HUDEP-2 (cell line): ENCODE results near the gene RGMA.

Experiments
- DNase-seq, 76 experiments: peaks; one replicate each; lab custom pipeline; 2025; ENCODE audit not compliant: unreplicated experiment in 76 of 76; lab: John Stamatoyannopoulos, UW

RGMA gene

DNA sequence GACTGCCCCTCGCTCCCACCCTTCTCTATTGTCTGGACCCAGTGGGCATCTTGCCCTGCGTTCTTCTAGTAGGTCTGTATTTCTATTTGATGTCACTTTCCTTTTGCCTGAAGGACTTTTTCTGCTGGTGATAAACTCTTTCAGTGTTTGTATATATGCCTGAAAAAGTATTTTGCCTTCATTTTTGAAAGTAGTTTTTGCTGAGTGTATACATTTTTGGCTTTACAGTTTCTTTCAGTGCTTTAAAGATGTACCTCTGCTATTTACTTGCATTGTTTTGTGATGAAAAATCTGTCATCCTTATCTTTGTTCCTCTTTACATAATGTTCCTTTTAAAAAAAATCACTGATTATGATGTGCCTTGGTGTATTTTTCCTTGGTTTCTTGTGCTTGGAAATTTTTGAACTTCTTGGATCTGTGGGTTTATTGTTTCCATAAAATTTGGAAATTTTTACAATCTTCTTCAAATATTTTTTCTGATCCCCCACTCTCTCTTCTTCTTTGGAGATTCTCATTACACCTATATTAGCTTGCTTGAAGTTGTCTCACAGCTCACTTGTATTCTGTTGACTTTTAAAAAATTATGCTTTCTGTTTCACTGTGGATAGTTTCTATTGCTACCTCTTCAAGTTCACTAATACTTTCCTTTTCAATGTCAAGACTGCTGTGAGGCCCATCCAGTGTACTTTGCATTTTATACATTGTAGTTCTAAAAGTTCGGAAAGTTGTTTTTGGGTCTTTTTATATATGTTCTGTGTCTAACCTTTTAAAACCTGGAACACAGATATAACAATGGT, 67.8 kb downstream of the RGMA start:
- no peak for DNase-seq

GRCh38 chr15:93019971-93020370, 69.0 kb downstream of the RGMA start:
- DNase-seq: no peak

GRCh38 chr15:93019090-93019489, 69.9 kb downstream of the RGMA start:
- DNase-seq: no peak

DNA sequence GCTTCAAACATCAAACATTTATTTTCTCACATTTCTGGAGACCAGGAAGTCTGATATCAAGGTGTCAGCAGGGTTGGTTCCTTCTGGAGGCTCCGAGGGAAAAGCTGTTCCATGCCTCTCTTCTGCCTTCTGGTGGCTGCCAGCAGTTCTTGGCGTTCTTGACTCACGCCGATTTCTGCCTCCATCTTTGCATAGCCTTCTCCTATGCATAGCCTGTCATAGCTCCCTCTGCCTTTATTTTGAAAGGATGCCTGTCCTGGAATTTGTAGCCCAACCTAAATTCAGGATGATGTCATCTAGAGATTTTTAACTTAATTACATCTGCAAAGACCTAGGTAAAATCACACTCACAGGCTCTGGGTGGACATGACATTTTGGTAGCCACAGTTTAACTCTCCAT, 70.4 kb downstream of the RGMA start:
- DNase-seq: no peak

DNA sequence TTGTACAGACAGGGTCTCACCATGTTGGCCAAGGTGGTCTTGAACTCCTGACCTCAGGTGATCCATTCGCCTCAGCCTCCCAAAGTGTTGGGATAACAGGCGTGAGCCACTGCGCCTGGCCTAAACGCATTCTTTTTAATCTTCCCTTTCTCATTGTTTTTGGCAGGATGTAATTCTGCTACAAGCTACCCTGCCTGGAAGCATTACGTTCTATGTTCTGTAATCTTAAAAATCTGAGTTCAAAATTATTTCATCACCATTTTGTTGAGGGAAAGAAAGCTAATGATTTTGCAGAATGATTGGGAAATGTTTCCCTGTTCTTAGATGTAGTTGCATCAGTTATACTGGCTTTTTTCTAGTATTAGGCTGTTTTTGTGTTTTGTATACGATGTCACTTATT, 71.5 kb downstream of the RGMA start:
- DNase-seq: no peak

- DNase-seq: peak in 2 of 76 experiments; percentile 7 to 32
Measured at GRCh38 chr15:93012786-93013185, 76.2 kb downstream of the RGMA start.

DNA sequence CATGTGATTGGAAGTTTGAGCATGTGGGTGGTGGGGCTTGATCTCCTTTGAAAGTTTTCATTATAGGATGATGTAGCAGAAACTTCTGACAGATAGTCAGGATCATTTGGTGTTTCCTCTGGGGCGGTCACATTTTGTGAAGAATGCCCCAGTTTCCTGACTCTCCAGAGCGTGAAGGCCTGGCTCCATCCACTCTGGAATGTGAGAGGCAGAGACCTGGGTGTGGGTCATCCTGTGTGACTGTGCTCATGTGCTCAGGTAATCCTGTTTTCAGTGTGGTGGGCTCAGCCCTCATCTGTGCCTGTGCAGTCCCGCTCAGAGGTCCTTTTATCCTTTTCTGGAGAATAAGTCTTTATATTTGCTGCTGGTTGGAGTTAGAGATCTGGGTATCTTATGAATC, 81.0 kb downstream of the RGMA start:
- no peak for DNase-seq

- no peak for DNase-seq
Measured at GRCh38 chr15:93005133-93005532, 83.9 kb downstream of the RGMA start.

DNA sequence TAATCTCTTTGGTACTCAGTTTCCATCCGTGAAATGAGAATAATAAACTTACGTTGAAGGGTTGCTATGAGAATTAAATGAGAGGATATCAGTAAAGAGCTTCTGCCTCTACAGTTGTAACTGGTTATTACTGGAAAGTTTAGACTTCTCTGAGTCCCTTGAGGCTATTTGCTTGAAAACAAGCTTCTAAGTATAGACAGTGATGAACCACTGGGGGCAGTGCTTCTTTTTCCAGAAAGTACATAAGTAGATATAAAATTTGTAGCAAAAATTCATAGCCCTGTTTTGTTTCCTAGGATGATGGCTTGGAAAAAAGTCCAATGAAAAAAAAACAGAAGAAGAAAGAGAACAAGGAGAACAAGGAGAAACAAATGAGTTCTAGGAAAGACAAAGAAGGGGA, 87.1 kb downstream of the RGMA start:
- peak in 1 of 76 experiments; percentile 7 for DNase-seq

DNA sequence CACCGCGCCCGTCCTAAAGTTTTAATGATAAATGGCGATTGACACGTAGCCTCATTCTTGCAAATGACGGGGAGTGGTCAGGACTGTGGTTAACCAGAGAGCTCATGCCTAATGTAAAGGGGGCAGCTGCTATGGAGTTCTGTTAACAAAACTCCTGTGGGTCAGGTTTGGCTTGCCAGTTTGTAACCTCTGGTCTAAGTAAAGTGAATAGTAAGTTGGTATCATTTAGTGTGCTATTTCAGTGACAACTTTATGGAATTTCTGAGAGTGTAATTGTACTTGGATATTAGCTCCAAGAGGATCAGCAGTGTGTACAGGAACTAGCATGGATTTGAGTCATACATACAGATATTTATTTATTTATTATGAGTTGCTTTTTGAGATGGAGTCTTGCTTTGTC, 87.9 kb downstream of the RGMA start:
- no peak for DNase-seq

DNA sequence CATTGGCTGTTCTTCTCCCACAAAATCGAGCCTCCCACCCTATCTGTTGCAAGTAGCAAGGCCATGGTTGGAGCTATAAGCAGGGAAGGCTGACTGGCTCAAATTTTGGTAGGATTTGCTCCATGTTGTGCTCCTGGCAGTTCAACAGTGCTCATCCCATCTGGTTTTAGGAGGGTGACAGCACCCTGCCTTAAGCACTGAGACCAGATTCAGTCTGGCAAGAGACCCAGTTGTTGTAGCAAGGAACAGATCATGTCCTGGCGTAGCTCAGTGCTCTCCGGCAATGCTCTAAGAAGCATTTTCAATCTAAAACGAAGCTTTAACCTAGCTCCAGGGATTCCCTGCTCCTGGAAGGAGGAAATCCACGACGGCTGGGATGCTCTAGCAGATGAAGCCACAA, 91.2 kb downstream of the RGMA start:
- no peak for DNase-seq

DNA sequence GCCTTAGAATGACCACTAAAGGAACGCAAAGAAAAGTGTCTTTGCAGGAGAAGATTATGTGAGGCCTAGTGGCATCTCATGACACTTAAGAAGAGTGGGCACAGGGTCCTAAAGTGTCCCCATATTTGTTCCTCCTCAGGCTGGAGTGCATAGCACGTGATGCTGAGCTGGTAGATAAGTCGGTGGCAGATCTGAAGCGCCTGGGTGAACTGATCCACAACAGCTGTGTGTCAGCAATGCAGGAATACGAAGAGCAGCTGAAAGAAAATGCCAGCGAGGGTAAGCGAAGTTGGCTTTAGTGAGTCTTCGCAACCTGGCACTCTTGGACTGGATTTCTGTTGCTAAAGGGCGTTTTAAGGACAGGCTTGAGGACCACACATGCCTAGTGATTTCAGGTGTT, 96.3 kb downstream of the RGMA start:
- no peak for DNase-seq

DNA sequence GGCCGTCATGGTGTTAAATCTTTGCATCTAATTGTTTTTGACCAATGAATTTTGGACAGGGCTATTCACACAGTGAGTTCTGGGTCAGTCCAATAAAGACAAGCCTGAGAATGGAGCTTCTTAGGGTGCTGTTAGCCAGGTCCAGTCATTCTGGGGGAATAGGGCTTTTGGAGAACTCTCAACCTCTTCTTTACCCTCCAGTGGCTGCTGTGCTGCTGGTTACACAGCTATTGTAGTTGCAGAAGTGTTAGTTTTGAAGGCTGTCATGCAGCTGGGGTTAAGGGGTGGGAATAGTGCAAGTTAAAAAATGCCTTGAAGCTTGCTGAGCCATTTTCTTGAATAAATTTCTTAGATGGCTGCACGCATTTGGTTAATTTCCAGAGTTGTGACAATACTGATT, 99.0 kb downstream of the RGMA start:
- no peak for DNase-seq

DNA sequence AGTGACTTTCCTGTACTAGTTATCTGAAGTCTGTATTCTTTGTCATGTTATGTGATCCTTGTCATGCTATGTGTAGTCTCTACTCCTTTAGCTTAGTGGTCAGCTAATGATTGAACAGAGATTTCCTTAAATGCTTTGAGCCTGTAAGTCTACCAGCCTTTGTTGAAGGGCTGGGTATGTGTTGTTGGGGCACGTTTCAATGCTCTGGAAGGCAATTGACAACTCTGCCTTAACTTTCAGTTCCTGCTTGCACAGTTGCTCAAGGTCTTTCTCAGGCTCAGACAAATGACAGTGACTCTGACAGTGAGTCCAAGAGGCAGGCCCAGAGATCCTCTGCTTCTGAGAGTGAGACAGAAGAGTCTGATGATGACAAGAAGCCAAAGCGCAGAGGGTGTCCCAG, 99.5 kb downstream of the RGMA start:
- no peak for DNase-seq
